ENCODE results near the gene NPIPB6.
A peak's percentile ranks its signal among the peaks of the same experiment; 100 is the strongest.

Gene NPIPB6

DNA sequence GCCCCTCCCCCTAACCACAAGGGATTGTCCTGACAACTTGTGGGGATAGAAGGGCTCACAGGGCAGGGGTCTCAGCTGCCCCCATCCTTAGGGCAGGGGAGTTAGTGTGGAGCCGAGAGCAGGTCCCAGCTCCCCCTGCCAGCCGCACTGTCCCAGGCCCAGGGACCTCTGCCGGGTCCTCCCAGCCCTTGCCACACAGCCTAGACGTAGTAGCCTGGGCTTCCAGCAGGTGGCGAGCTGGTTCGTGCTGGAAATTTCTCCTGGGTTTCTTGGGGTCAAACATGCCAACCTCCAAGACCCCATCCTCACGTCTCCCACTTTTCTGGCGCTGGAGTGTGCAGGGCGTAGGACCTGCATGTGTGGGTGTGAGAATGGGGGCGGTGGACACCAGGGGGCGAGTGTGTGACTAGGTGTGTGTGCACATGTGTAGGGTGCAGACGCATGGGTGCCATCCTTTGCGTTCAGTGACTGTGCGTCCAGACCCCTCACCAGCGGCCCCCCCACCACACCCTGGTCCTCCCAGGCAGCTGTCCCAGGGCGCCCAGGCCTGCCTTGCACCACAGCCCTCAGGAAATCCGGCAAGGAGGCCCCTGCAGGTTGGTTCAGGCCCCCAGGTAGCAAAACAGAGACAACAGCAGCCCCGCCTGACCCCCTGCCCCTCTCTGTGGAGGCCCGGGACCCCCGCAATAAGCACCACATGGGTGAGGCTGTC lies 41.5 kb downstream of the NPIPB6 start:
- DNase-seq, result no peak

DNA sequence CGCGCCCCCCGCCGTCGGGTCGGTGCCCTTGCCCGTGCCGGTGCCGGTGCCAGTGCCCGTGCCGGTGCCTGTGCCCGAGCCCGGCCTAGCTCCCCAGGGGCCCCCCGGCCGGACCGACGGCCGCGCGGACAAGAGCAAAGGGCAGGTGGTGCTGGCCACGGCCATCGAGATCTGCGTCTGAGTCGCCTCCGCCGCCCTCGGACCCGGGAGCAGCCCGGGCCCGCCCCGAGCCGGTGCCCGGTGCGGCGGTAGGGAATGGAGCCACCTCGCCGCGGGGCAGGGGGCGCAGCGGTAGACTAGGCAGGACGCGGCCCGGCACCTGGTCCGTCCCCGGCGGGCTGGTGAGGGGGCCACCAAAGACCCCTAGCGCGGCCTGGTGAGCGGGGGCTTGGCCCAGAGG lies 42.6 kb downstream of the NPIPB6 start:
- DNase-seq, result no peak

DNA sequence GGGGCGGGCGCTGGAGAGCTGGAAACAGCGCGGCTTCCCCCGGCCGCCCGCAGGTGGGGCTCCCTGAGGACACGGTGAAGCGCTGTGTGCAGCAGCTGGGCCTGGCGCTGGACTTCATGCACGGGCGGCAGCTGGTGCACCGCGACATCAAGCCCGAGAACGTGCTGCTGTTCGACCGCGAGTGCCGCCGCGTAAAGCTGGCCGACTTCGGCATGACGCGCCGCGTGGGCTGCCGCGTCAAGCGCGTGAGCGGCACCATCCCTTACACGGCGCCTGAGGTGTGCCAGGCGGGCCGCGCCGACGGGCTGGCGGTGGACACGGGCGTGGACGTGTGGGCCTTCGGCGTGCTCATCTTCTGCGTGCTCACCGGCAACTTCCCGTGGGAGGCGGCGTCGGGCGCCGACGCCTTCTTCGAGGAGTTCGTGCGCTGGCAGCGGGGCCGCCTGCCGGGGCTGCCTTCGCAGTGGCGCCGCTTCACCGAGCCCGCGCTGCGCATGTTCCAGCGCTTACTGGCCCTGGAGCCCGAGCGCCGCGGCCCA lies 43.2 kb downstream of the NPIPB6 start:
- no peak for DNase-seq

DNA sequence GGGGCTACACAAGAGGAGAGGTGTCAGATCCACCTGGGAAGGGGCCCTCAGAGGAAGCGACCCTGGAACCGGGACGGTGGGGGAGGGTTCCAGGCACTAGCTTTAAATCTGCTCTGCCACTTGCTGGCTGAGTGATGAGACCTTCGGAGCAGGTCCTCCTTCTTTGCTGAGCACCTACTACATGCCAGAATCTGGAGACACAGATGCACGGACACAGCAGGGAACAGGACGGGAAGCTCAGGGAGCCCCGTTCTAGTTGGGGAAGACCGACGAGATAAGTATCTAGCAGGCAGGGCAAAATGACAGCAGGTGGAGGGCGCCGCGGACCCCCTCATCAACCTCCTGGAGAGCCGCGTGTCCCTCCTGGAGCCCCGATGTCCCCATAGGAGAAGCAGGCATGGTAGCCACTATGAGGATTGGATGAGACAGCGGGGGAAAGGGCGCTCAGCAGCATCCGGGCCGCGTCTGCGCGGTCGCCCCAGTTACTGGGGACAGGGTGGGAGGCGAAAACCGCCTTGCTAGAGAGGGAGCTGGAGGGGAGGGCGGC lies 43.8 kb downstream of the NPIPB6 start:
- no peak for DNase-seq

DNA sequence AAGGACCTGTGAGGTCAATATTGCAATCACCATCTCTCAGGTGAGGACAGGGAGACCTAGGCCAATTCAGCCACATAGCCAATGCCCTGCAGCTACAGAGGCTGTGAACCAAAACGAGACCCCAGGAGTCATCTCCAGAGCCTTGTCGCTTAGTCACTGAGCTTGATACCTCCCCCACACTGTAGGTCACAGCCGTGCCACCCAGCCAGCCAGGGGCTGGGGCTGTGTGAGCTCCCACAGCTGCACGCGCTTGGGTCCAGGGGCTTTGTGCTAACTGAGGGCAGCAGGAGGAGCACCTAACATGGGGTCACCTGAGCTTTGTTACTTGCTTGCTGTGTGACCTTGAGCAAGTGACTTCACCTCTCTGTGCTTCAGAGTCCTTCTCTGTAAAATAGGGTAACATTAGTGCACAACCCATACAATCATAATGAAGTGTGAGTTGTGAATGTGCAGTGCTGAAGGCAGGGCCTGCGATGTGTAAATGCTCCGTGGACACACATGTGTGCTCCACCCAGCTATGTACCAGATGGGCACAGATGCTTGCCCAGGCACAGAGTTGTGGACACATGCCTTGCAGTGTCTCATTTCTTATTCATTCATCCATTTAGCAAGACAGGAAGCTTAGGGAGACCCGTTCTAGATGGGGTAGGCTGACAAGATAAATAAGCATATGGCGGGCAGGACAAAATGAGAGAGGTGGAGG lies 45.1 kb downstream of the NPIPB6 start:
- DNase-seq, result no peak

DNA sequence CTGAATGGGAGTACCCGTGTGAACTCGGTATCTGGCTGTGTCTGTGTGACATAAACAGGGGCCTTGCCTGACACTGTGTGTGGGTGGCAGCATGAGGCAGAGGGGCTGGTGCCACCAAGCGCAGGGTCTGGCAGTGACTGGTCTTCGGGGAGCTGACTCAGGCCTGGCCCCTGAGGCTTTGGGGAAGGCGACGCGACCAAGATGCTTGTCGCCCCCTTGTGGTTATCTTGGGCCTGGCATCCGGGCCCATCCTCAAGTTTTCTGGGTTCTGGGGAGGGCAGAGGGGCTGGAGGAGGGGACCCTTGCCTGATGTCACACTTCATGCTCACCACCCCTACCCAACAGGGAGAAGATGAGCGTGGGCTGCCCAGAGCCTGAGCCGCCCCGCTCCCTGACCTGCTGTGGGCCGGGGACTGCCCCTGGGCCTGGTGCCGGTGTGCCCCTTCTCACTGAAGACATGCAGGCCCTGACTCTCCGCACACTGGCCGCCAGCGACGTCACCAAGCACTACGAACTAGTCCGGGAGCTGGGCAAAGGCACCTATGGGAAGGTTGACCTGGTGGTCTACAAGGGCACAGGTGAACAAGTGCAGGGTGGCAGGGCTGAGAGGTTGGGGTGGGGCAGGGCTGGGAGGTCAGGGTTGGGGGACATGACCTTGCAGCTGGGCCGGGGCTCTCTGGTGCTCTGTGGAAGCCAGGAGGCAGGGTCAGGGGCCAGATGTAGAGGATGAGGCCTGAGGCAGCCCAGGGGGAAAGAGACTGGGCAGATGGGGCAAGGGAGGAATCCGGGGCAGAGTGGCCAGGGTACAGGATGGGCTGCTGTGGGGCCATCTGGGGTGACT lies 46.0 kb downstream of the NPIPB6 start:
- peak; percentile 56 for DNase-seq

DNA sequence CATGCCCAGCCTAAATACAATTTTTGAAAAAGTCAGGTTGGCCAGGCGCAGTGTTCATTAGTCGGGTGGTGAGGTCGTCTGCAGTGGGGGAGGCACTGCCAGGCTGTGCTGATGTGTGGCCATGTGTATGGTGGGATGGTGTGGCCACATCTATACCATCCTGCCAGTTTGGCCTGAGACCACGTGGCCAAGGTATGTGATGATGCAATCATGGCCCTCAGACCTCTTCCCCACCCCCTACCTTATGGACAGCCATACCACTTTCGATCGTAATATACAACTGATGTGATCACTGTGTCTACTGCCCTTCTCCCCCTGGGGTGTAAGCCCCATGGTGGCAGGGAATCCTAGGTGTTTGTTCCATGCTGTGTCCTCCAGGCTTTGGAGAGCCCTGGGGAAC lies 47.3 kb downstream of the NPIPB6 start:
- DNase-seq, result no peak

DNA sequence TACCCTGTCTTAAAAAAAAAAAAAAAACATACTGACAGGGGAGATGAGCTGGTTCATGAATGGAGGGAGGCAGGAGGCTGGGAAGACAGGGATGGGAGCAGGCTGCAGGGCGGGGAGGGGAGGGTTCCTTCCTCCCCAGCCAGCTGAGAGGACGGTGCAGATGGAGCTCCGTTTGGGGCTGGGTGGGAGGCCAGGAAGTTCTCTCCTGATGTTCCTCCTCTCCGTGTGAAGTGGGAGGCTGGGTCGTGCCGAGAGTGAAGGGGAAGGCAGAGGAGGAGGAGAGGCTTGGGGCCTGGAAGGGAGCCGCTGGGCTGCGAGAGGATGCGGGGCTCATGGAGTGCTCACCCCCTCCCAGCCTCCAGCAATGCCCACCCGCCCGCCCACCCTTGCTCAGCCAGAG lies 49.7 kb downstream of the NPIPB6 start:
- no peak for DNase-seq

DNA sequence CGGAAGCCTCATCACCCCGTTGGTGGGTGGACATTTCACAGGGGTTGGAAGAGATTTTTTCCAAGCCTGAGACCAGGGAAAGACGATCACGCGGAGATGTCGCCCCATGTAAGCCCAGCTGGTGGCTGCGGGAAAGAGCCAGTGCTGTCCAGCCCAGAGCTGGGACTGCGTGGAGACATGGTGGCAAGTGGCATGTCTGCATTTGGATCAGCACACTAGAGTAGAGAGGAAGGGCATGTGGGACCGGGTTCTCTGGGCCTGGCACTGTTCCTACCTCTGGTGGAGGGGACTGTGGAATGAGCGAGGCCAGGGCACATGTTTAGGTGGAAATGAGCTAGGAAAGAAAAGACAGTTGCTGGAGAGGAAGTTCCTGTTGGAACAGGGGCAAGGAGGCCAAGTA lies 51.0 kb downstream of the NPIPB6 start:
- no peak for DNase-seq

DNA sequence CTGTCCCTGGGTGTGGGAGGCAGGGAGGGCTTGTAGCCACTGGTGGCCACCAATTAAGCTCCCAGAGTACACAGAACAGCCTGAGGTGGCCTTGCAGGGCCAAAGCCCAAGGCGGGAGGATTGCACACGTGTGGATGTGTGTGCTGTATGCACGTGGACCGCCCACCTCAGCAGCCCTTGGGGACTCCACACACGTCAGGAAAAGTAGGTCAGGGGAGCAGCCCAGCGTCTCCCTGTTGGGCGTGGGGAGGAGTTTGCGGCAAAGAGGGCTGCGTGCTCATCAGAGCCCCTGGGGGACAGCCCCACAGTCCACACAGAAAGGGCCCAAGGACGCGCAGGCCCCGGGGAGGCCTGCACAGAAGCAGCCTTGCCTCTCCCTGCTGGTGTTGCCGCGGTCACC lies 51.4 kb downstream of the NPIPB6 start:
- peak; percentile 39 for DNase-seq

DNA sequence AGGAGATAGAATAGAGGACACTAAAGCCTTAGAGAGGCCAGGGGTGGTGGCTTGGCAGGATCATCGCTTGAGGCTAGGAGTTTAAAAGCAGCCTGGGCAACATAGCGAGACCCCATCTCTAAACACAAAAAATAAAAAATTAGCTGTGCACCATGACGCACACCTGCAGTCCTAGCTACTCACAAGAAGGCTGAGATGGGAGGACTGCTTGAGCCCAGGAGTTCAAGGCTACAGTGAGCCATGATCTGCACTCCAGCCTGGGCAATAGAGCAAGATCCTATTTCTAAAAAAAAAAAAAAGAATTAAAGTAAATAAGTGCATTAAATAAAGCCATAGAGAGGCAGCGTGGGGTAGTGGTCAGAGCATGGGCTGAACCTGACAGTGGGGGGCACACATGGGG lies 51.9 kb downstream of the NPIPB6 start:
- DNase-seq, result no peak

DNA sequence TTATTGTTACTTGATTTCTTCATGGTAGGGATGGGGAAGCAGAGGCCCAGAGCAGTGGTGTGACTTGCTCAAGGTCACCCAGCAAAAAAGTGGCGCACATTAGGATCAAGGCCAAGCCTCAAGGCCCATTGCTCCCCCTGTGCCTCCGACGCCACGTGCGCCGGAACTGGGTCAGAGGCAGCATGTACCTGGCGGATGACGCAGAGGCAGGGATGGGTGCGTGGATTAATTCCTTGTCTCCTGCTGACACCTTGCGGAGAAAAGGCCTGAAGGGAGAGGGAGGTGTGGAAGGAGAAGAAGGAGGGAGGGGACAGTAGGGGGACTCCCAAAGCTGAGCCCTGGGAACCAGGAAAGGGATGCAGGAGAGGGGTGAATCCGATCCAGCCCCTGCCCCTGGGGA lies 52.5 kb downstream of the NPIPB6 start:
- DNase-seq, result no peak

DNA sequence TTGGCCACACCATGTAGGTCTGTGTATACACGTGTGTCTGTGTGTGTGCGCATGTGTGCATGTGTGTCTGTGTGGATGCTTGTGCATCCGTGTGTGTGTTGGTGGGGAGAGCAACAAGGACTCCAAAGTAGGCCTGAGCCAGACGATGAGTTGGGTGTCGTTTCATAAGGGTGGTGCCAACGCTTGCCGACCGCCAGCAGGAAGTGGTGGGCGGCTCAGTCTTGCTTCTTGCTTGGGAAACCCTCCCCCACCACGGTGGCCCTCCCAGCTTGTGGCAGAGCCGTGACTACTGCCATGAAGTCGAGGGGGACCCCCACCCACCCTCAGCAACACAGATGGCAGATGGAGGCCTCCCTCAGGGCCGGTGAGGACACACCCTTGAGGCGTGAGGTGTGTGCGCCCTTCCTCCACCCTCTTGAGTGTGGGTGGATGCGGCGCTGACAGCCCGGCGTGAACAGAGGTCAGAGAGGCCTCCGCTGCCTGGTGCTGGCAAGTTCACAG lies 53.4 kb downstream of the NPIPB6 start:
- DNase-seq, result peak; percentile 90

DNA sequence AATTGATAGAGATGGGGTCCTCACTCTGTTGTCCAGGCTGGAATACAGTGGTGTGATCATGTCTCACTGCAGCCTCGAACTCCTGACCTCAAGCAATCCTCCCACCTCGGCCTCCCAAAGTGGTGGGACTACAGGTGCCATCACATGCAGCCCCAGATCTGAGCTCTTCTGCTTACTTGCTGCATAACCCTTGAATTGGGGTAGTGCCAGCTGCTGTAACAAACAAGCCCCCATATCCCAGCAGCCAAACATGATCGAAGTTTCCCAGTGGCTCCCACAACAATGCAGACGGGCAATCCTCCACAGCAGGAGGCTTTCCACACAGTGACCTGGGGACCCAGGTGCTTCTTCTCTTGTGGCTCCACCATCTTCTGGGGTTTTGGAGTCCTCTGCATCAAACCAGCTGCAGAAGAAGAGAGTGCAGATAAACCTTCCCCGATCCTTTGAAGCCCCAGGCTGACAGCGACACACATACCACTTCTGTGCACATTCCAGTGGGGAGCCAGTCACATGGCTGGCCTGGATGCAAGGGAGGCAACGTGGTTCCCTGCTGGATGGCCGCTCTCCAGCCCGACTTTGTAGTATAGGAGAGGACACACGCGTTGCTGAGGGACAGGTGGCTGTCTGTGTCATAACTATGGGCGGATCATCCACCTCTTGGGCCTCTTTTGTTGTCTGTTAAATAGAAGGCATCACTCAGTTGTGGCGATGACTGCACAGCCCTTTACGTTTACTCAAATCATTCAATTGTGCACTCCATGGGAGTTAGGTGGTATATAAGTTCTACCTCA lies 54.3 kb downstream of the NPIPB6 start:
- no peak for DNase-seq

DNA sequence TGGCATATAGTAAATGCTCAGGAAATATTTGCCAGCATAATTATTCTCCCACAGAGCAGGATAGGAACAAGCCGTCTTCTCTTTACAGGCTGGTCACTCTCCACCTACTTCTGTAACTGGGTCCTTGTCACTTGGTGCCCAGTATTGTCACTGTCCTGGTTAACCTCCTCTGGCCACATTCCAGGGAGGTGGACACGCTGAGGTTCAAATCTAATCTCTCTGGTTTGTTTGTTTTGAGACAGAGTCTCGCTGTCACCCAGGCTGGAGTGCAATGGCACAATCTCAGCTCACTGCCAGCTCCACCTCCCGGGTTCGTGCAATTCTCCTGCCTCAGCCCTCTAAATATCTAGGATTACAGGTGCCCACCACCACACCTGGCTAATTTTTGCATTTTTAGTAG lies 55.4 kb downstream of the NPIPB6 start:
- no peak for DNase-seq

DNA sequence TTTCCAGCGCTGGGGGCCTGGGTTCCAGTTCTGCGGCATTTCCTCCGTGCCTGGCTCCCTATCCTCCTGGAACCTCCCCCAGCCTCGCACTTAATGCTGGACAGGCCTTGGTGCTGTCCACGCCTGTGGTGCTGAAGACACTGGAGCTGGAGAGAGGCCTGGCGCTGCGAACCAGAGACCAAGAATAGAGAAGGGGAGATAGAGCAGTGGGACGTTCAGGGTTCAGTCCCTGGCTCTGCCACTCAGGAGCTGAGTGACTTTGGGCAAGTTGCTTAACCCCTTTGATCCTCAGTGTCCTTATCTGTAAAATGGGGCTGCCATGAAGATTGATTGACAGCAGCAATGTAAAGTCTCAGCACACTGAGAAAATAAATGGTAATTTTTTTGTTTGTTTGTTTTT lies 59.1 kb downstream of the NPIPB6 start:
- no peak for DNase-seq

DNA sequence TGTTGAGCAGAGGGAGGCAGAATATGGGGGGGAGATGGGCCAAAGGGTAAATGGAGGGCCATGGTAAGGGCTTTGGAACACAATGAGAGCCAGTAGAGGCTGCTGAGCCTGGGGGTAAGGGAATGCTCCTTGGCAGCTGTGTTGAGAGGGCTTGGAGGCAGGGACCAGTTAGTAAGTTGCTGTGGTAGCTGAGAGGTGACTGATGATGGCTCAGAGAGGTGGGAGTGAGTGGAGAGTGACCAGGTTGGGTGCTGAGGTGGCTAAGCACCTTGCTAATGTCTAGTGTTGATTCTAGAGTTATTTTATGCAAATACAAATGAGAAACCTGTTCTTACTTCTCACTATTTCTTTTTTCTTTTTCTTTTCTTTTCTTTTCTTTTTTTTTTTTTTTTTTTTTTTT lies 60.2 kb downstream of the NPIPB6 start:
- no peak for DNase-seq

DNA sequence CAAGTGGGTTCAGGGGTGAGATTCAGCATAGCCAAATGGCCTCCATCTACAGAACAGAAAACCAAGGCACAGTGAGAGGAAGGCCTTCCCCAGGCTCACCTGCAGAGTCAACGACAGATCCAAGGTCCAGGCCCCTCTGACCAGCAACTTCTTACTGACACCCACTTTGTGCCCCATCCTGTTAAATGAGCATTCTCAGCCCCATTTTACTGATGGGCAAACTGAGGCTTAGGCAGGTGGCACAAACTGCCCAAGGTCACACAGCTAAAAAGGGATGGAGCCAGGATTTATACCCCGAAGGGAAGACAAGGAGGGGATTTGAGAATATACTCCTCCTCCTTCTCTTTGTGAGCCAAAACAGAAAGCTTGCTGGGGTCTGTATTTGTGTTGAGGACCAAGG lies 61.7 kb downstream of the NPIPB6 start:
- no peak for DNase-seq

DNA sequence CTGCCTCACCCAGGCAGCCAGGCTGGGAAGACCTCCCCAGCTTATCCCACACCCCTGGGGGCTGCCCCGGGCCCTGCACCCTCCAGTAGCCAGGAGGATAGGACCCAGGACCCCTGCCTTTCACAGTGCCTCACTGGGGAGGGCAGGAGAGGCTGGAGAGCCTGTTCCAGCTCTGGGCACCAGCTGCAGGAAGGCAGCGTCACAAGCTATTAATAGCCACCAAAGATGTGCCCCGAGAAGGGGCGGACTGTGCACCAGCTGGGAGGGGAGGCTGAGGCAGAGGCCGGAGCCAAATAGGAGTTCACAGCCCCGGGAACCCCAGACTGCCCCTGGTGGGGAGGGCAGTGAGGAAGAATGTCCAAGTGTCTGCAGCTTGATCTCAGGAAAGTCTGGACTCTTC lies 62.2 kb downstream of the NPIPB6 start:
- no peak for DNase-seq

DNA sequence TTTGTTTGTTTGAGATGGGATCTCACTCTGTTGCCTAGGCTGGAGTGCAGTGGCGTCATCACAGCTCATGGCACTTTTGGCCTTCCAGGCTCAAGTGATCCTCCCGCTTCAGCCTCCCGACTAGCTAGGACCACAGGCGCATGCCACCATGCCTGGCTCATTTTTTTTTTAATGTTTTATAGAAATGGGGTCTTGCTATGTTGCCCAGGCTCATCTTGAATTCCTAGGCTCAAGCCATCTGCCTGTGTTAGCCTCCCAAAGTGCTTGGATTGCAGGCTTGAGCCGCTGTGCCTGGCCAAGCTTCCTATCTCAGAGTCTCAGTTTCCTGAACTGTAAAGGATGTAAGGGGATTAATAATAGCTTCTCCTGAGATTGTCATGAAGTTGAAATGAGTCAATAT lies 63.0 kb downstream of the NPIPB6 start:
- no peak for DNase-seq

DNA sequence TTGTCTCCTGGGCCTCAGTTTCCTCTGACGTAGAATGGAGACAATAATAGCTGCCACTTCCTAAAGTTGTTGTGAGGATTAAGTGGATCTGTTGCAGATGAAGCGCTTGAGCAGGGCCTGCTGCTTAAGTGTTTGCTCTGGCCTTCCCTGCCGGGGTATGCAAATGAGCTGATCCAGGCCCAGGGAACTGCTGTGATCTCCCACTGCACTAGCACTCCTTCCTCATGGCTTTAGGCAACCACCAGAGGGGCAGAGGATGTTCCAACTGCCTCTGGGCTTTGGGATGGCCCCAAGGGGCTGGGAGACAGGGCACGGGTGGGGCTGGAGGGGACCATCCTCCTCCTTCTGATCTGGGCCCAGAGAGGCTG lies 64.8 kb downstream of the NPIPB6 start:
- no peak for DNase-seq

DNA sequence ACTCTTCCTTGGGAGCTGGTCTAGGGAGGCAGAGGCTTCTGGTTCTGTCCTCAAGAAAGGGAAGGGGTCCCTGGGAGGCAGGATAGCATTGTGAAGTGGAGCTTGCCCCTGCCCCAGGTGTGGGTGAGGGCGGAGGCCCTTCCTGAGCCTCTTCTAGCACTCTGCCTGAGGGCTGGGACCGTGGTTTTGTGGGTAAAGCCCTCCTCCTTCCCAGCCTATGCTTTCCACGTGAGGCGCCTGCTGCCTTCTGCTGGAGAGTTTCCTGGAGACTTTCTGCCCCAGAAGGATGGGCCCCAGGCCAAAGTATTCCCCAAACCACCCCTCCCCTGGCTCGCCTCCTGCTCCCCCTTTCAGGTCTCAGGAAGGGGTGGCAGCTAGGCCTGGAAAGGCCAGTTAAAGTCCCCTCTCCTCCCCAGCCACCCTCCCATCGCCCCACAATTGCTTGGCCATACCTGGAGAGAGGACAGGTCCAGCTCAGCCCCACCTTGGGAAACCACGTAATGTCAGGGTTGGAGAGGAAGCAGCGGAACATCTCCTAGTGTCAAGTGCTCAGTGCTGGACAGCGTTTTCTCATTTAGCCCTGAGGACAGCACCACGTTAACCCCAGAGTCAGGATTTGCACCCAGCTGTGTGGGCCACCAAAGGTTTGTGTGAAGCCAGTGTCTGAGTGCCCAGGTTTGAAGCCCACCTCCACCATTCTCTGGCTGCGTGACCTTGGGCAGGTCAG lies 65.4 kb downstream of the NPIPB6 start:
- DNase-seq, result no peak
